GM21390 (cell line): ENCODE data around the gene OR2V1.
"Not testable (repeated sequence)": the region's sequence is repeated elsewhere in the genome, so short reads cannot be mapped to it uniquely, and the experiment has no call there.

Experiments
- ATAC-seq: cut with Tn5 transposase; IDR thresholded peaks from one replicate; pipeline ENCODE4 v1.9.1; 2021; ENCODE audit not compliant: unreplicated experiment

OR2V1 gene

DNA sequence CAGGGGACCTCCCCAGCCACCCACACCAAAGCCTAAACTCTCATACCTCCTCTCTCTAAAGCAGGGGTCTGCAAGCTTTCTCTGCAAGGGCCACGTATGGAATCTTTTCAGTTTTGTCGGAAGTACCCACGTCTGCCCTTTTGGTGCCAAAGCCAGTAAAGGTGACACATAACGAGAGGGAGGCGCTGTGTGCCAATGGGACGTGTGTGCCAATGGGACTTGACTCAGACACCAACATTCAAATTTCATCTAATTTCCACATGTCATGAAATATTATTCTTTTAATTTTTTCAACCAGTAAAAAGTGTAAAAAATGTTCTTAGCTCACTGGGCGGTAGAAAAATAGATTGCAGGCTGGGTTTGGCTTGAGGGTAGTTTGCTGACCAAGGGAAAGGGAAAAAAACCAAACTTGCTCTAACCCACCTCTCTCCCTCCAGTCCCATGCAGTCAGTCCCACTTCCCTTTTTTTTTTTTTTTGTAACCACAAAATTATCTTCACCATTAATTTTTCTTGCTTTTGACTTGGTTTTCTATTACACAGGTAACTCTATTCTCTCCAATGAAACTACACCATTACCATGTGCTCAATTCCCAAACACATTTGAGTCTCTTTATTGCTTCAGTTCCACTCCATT lies 25.5 kb downstream of the OR2V1 start:
- ATAC-seq = no peak

DNA sequence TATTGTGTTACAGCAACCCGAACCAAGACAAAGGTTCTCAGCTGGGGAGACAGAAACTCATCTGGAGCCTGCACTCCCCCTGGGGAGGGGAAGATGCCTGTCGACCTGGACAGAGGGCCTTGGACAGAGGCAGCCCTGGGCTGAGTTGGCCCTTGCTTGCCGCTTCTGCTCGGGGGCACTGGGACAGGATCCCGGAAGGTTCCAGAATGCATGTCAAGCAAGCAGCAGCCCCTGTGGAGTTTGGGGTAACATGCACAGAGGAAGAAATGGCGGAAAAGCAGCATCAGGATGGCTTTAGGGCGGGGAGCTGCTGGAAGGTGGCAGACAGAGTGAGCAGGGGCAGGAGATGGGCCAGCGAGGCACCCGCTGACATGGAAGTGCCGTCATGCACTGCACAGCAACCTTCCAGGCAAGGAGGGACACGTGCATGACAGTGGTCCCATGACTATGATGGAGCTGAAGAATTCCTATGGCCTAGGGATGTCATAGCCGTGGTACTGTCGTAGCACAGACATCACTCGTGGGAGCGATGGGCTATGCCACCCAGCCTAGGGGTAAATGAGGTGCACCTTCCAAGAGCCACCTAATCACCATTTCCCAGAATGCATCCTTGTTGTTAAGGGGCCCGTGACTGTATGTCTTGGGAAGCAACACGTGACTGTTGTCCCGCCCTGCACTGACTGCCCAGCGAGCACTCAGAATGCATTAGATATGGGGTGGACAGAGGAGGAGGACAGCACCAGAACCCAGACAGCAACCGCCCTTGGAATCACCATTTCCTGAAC lies 26.2 kb downstream of the OR2V1 start:
- ATAC-seq = not testable (repeated sequence)

GRCh38 chr5:181104259-181104568 lies 26.8 kb downstream of the OR2V1 start:
- ATAC-seq = not testable (repeated sequence)

- not testable (repeated sequence) for ATAC-seq
Measured at GRCh38 chr5:181101930-181102674, 28.9 kb downstream of the OR2V1 start.

DNA sequence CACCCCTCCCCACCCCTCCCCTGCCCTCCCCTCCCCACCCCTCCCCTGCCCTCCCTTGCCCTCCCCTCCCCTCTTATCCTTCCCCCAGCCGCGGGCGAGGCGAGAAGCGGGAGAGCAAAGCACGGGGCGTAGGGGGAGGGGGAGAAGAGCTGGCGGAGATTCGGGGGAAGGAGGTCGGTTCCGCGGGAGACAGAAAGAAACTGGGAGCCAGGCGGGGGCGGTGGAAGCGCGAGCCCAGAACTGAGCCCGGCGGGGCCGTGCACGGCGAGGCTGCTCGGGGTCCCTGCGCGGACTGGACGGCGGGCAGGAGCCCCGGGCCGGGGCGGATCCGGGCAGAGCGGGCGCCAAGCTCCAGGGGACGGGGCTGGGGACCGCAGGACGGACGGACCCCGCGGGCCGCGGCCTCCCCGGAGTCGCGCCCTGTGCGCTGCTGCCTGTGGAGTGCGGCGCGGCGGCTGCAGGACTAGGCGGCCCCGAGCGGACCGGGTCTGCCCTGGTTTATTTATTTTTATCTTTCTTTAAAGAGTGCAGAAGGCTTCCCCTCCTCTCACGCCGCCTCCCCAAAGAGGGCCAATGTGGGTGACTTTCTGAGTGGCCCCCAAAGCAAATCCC lies 29.8 kb downstream of the OR2V1 start:
- not testable (repeated sequence) for ATAC-seq

GRCh38 chr5:181100121-181100875 lies 30.7 kb downstream of the OR2V1 start:
- no peak for ATAC-seq

- no peak for ATAC-seq
Measured at GRCh38 chr5:181099602-181100086, 31.3 kb downstream of the OR2V1 start.

DNA sequence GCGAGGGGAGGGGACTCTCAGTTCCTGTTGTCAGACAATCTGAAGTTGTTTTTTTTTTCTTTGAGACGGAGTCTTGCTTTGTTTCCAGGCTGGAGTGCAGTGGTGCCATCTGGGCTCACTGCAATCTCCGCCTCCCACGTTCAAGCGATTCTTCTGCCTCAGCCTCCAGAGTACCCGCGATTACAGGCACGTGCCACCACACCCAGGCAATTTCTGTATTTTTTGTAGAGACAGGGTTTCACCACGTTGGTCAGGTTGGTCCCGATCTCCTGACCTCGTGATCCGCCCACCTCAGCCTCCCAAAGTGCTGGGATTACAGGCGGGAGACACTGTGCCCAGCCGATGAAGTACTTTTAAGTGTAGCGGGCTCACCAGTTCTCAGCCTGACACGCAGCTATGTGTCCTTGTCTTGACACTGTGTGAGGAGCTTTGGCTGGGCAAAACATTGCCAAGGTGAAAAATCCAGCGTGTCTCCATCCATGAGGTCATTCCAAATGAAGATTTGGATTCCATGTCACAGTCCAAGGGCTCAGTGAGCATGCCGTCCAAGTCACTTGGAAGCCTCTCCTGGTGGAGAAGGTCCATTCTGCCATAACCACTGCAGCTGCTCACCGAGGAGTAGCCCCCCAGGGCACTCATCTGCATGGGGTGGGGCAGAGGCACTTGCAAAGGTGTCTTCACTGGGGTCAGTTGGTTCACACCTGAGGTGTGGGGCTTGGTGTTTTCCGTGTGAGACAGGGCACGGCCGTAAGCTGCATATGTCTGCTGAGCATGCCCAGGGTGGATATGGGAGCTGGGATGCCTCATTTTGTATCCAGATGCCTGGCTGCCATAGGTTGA lies 32.0 kb downstream of the OR2V1 start:
- ATAC-seq = no peak

DNA sequence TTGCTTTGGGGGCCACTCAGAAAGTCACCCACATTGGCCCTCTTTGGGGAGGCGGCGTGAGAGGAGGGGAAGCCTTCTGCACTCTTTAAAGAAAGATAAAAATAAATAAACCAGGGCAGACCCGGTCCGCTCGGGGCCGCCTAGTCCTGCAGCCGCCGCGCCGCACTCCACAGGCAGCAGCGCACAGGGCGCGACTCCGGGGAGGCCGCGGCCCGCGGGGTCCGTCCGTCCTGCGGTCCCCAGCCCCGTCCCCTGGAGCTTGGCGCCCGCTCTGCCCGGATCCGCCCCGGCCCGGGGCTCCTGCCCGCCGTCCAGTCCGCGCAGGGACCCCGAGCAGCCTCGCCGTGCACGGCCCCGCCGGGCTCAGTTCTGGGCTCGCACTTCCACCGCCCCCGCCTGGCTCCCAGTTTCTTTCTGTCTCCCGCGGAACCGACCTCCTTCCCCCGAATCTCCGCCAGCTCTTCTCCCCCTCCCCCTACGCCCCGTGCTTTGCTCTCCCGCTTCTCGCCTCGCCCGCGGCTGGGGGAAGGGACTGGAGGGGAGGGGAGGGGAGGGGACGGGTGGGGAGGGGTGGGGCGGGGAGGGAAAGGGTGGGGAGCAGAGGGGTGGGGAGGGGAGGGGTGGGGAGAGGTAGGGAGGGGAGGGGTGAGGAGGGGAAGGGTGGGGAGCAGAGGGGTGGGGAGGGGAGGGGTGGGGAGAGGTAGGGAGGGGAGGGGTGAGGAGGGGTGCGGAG lies 33.0 kb downstream of the OR2V1 start:
- not testable (repeated sequence) for ATAC-seq

- not testable (repeated sequence) for ATAC-seq
Measured at GRCh38 chr5:181097383-181097753, 33.6 kb downstream of the OR2V1 start.

DNA sequence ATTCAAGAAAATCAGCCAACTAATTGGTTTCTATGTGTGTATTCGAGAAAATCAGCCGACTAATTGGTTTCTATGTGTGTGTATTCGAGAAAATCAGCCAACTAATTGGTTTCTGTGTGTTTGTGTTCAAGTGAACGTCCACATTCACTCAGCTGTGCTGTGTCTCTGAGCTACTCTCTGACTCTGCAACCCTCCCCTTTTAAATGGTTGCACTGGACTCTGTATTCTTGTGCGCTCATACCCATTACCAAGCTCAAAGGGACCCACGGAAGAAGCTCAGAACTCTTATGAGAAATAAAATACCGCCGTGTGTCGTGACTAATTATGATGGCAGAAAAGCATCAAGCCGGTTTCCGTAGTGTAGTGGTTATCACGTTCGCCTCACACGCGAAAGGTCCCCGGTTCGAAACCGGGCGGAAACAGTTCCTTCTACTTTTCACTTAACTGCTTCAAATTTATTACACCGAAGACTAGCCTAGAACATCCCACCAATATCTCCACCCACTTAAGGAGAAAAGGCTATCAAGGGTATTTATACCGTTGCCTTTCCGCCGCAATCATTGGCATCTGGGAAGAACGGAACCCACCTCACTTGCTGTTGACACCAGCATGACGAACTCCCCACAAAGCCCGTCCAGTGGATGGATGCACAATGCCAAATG lies 34.1 kb downstream of the OR2V1 start:
- ATAC-seq = not testable (repeated sequence)

GRCh38 chr5:181095162-181095561 lies 35.8 kb downstream of the OR2V1 start:
- ATAC-seq = not testable (repeated sequence)

- no peak for ATAC-seq
Measured at GRCh38 chr5:181092428-181092827, 38.5 kb downstream of the OR2V1 start.

DNA sequence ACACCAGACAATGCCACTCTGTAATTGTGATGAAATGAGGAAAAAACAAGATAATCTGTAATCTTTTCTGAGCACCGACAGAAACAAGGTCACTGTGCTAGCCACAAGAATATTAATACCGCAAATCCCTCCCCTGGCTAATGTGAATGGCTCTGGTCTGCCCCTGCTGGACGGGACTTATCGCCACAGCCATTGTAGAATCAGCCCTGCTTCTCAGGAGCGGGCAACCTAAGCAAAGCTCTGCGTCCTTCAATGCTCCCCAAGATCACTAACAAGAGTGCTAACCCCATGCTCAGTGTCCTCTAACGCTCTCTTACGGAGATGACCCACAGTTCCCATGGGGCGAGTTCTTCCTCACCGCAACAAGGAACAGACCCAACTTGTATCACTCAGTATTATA lies 42.7 kb downstream of the OR2V1 start:
- no peak for ATAC-seq

- ATAC-seq = no peak
Measured at GRCh38 chr5:181087309-181087708, 43.7 kb downstream of the OR2V1 start.

- no peak for ATAC-seq
Measured at GRCh38 chr5:181086884-181087205, 44.1 kb downstream of the OR2V1 start.

DNA sequence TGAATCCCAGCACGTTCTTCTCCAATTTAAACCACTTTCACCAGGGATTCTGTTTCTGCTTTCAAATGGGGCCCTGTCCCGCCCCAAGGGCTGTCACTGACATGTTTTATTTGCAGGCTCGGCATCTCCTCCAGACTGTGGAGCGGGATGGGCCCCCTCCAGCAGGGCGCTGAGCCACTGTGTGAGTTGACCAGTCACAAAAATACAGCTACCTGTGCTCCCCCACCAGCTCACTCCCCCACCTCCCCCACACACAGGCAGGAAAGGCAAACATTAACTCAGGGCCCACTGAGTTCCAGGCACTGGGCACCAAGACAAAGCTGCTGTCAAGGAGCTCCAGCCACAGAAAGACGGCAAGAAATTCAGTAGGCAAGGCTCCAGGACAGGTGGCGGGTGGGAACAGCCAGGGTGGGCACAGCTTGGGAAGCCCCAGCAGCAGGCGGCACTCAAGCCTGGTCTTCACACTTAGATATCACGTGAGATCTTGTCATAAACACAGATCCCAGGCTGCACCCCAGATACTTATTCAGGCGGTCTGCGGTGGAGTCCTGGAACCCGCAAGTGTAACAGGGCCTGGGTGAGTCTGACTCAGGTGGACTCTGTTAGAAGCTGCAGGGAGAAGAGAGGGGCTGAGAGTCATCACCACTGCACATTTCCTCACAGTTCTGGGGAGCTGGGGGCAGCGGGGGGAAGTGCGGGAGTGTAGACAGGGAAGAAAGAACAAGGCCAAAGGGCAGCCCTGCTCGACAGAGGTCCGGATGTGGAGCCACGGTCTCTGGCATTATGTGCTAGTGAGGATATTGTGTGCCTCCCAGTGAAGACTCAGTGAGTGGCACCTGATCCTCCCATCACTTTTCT lies 44.7 kb downstream of the OR2V1 start:
- ATAC-seq = no peak
